Sigmoid colon (tissue), 7 donors: Measurements from ENCODE around the gene TMED5. TPM values are rescaled to one million over a fixed set of nuclear protein-coding genes. Genes with fewer than 3 reads are reported as not detected.
"Not testable (repeated sequence)": the region's sequence is repeated elsewhere in the genome, so short reads cannot be mapped to it uniquely, and the experiment has no call there.

ENCODE experiments used
- DNase-seq: peaks from one replicate; pipeline ENCODE4 v3.0.0-alpha.2; 2019
- H3K27ac ChIP-seq, 4 donors: fragments of 200-600 bp; sonication (generic); one replicate each; pipeline ENCODE4 v1.5.1; 2016 to 2019; ENCODE audit warnings: mild to moderate bottlenecking in 1 of 4
- H3K27me3 ChIP-seq, 3 donors: fragments of 200-600 bp; sonication (generic); one replicate each; pipeline ENCODE4 v1.5.1; 2019; ENCODE audit warnings: mild to moderate bottlenecking in 1 of 3
- H3K36me3 ChIP-seq, 4 donors: fragments of 200-600 bp; sonication (generic); one replicate each; pipeline ENCODE4 v1.5.1; 2016 to 2019
- H3K4me1 ChIP-seq, 4 donors: fragments of 200-600 bp; sonication (generic); one replicate each; pipeline ENCODE4 v1.5.1; 2017 to 2019
- H3K4me3 ChIP-seq, 4 donors: fragments of 200-600 bp; sonication (generic); one replicate each; pipeline ENCODE4 v1.5.1; 2017 to 2019; ENCODE audit warnings: mild to moderate bottlenecking in 2 of 4, moderate library complexity in 1 of 4
- H3K9me3 ChIP-seq, 4 donors: fragments of 200-600 bp in 3 of 4; sonication (generic) in 3 of 4; one replicate each; pipeline versions ENCODE4 v1.5.1 to v1.6.1; 2013 to 2019
- EP300 ChIP-seq, 4 donors: sonication (generic); formaldehyde crosslinking; IDR thresholded peaks; one replicate each; pipeline ENCODE4 v1.6.1; 2017; ENCODE audit warnings: antibody characterized with exemption in 4 of 4
- POLR2A ChIP-seq, 2 donors: fragments of 450-650 bp; IDR thresholded peaks; one replicate each; pipeline ENCODE4 v1.6.1; 2016; ENCODE audit warnings: antibody characterized with exemption in 2 of 2, mild to moderate bottlenecking in 2 of 2, moderate library complexity in 2 of 2
- POLR2AphosphoS5 ChIP-seq, 4 donors: sonication (generic); formaldehyde crosslinking; IDR thresholded peaks; one replicate each; pipeline ENCODE4 v1.6.1; 2017; ENCODE audit warnings: antibody characterized with exemption in 4 of 4
- WGBS, 2 donors: extraction: QIAGEN DNeasy Blood & Tissue Kit; methylation state at CpG; one replicate each; pipeline ENCODE4 v1.1.7; 2013; 5-methylcytosine and 5-hydroxymethylcytosine counted together
- intact Hi-C: fragments of 100-400 bp; cut with DNase I; formaldehyde crosslinking; loops from one replicate; pipeline ENCODE4 v1.15.1; 2023
- polyA plus RNA-seq, 3 donors: library from polyadenylated mRNA; stranded (reverse); fragments of 200-250 nt; gene quantifications; one replicate each; pipeline ENCODE4 v1.2.3, GENCODE V29; 2013
- total RNA-seq, 4 donors: library from RNA; depleted of rRNA; stranded (reverse); fragments of >200 nt; gene quantifications; one replicate each; pipeline ENCODE4 v1.1.0, GENCODE V29; 2016
- TF ChIP-seq, protein P1 (sequence below), 4 experiments: fragments of 450-650 bp in 3 of 4; fragments of 200-600 bp in 1 of 4; IDR thresholded peaks; one replicate each; pipeline ENCODE4 v1.5.1; 2016 to 2019; ENCODE audit warnings: antibody characterized with exemption in 4 of 4, mild to moderate bottlenecking in 3 of 4, moderate library complexity in 2 of 4
- donor health status: healthy with polysubstance abuse.
- donor health status: Bipolar disorder and iron deficiency.
- donor health status: healthy.

TMED5 gene
- 10 to 100 TPM; 41.0 to 59.7 (median 47.0) TPM for total RNA-seq
- 10 to 100 TPM in 2 of 3 donors, 1 to 10 TPM in 1; 9.0 to 24.2 (median 12.7) TPM for polyA plus RNA-seq

DNA sequence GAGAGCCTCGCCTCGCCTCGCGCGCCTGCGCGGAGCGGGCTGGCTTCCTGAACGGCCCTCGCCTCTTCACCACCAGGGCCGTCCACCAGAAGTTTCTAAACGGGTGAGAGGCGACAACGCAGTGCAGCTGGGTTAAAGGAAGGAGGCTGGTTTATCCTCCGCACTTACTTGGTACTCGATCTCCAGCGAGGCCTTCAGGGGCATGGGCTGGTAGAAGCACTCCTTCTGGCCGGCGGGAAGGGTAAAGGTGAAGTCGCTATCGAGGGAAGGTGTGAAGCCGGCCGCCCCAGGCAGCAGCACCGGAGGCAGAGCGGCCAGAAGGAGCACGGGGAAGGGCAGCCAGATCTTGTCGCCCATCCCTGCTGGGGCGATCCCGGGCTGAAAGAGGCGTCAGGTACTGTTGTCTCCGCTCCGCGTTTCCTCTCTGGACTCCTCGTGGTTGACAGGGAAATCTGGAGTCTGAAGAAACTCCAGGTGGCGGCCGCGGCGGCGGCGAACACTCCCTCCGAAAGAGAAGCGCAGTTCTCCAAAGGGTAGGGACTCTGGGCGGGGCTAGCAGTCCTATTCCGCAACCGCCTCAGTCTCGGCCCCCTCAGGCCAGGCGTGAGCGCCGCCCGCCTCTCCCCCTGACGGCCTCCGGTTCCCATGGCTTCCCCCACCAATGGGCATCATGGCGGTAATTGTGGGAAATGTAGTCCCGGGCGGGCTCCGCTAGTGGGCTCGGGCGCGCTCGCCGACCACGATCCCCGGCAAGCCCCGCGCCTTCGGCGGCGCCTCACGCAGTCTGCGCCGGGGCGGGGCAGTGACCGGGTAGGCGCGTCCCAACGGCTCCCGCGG is at the start of gene TMED5:
TSS of gene TMED5 (minus strand) at position 528 of the 837 bp plus-strand sequence. CDS start at position 357, 171 bp downstream.
- Histone ChIP-seq H3K27ac (peak within 1 kb of the TSS; percentile 96 to 99 (median 98)), H3K9me3 (no peaks in the 10 kb centered on the region), H3K27me3 (no peaks in the 10 kb centered on the region), H3K36me3 (no peaks in the 10 kb centered on the region), H3K4me1 (peaks cover 0 to 32% (median 23%) of the 10 kb centered on the region in 4 donors), H3K4me3 (peak within 1 kb of the TSS; percentile 60 to 95 (median 82))
- 0% methylated on average over 78 of the region's 78 CpGs for WGBS, 2 donors
- intact Hi-C loops, result loop anchor here (1.0 to 10.0 kb wide), 4 partner anchors 101 to 667 kb away; partner anchors contain the start of genes DR1, EVI5 and MTF2
- DNase-seq, result peak; percentile 99
- TF ChIP-seq POLR2AphosphoS5 (IDR thresholded peaks at IDR 0.05), result peak; percentile 95 to 98 (median 97)
- TF ChIP-seq POLR2A (IDR thresholded peaks at IDR 0.05), result peak; percentile 93 to 94
- no peak for TF ChIP-seq EP300 (IDR thresholded peaks at IDR 0.05)
- TF ChIP-seq, protein P1, sequence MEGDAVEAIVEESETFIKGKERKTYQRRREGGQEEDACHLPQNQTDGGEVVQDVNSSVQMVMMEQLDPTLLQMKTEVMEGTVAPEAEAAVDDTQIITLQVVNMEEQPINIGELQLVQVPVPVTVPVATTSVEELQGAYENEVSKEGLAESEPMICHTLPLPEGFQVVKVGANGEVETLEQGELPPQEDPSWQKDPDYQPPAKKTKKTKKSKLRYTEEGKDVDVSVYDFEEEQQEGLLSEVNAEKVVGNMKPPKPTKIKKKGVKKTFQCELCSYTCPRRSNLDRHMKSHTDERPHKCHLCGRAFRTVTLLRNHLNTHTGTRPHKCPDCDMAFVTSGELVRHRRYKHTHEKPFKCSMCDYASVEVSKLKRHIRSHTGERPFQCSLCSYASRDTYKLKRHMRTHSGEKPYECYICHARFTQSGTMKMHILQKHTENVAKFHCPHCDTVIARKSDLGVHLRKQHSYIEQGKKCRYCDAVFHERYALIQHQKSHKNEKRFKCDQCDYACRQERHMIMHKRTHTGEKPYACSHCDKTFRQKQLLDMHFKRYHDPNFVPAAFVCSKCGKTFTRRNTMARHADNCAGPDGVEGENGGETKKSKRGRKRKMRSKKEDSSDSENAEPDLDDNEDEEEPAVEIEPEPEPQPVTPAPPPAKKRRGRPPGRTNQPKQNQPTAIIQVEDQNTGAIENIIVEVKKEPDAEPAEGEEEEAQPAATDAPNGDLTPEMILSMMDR (IDR thresholded peaks at IDR 0.05), result peak in 3 of 4 experiments; percentile 22 to 52 (median 35)

GRCh38 chr1:93223023-93223675 is 42.9 kb upstream of the TMED5 start:
- Histone ChIP-seq H3K9me3 (no peaks in the 10 kb centered on the region), H3K4me3 (no peak overlapping the region), H3K36me3 (peaks cover 0 to 5% (median 0%) of the 10 kb centered on the region in 4 donors), H3K27ac (no peak overlapping the region), H3K4me1 (no peaks in the 10 kb centered on the region), H3K27me3 (no peaks in the 10 kb centered on the region)
- no peak for DNase-seq
- intact Hi-C loops, result no loop called here
- TF ChIP-seq, protein P1 (IDR thresholded peaks at IDR 0.05), result no peak
- TF ChIP-seq POLR2A (IDR thresholded peaks at IDR 0.05), result no peak
- no peak for TF ChIP-seq EP300 (IDR thresholded peaks at IDR 0.05)
- TF ChIP-seq POLR2AphosphoS5 (IDR thresholded peaks at IDR 0.05), result no peak
- 95 to 99% methylated on average over 2 of the region's 2 CpGs for WGBS, 2 donors

- 92% methylated on average over 3 of the region's 3 CpGs for WGBS, 2 donors
- Histone ChIP-seq H3K9me3 (no peaks in the 10 kb centered on the region), H3K4me3 (no peak overlapping the region), H3K4me1 (no peaks in the 10 kb centered on the region), H3K27ac (no peak overlapping the region), H3K27me3 (no peaks in the 10 kb centered on the region), H3K36me3 (peaks cover 0 to 5% (median 0%) of the 10 kb centered on the region in 4 donors)
- TF ChIP-seq, protein P1 (IDR thresholded peaks at IDR 0.05), result no peak
- no peak for TF ChIP-seq POLR2AphosphoS5 (IDR thresholded peaks at IDR 0.05)
- intact Hi-C loops, result no loop called here
- DNase-seq, result no peak
Measured at GRCh38 chr1:93221913-93222312, 41.7 kb upstream of the TMED5 start.

- intact Hi-C loops, H3K9me3 ChIP-seq, DNase-seq, H3K36me3 ChIP-seq, H3K27me3 ChIP-seq, H3K27ac ChIP-seq, H3K4me1 ChIP-seq, H3K4me3 ChIP-seq: not testable (repeated sequence)
- WGBS, 2 donors, result 97 to 99% methylated on average over 5 of the region's 5 CpGs
Measured at GRCh38 chr1:93220716-93221115, 40.5 kb upstream of the TMED5 start.

DNA sequence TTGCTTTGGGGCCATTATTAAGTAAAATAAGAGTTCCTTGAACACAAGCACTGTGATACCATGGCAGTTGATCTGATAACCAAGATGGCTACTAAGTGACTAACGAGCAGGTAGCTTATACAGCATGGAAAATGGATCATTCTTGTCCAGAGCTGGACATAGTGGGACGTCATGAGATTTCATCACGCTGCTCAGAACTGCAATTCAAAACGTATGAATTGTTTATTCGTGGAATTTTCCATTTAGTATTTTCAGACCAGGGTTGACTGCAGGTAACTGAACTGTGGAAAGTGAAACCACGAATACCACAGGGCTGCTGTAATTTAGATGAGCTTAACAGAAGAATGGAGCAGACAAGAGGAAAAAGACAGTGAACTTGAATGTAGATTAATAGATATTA is 39.2 kb upstream of the TMED5 start:
- 57 to 90% methylated on average over 6 of the region's 6 CpGs for WGBS, 2 donors
- Histone ChIP-seq H3K36me3 (peaks cover 0 to 5% (median 0%) of the 10 kb centered on the region in 4 donors), H3K4me3 (no peak overlapping the region), H3K27me3 (no peaks in the 10 kb centered on the region), H3K4me1 (no peaks in the 10 kb centered on the region), H3K27ac (no peak overlapping the region), H3K9me3 (no peaks in the 10 kb centered on the region)
- intact Hi-C loops, result no loop called here
- TF ChIP-seq POLR2AphosphoS5 (IDR thresholded peaks at IDR 0.05) (no peak), EP300 (IDR thresholded peaks at IDR 0.05) (no peak), POLR2A (IDR thresholded peaks at IDR 0.05) (no peak)
- TF ChIP-seq, protein P1 (IDR thresholded peaks at IDR 0.05), result no peak
- DNase-seq, result no peak
